ENCODE results near the gene RFWD3. TPM values are rescaled to one million over a fixed set of nuclear protein-coding genes. Genes with fewer than 3 reads are reported as not detected.

The RFWD3 gene
- polyA plus RNA-seq, 1 donor: 35.4 TPM

GRCh38 chr16:74582970-74583369, 83.7 kb downstream of the RFWD3 start:
- no peak for DNase-seq

- no peak for DNase-seq
These were observed 85.8 kb downstream of the RFWD3 start for GRCh38 chr16:74580833-74581232.

GRCh38 chr16:74578838-74579237, 87.8 kb downstream of the RFWD3 start:
- no peak for DNase-seq

DNA sequence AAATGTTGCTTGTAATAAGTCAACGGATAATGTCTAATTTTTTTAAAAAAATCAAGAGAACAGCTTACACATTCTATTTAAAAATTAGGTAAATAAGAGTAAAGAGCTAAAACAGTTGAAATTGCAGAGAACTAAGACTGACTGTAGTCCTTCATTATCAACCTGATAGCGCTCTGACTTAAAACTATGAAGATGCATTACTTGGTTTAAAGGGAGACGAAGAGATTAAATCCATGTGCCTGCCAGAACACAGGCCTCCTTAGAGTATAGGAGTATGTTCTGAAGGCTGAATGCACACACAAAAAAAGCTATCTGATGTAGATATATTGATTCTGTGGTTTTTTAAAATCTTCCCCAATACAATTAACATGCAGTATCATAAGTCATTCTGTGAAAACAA, 88.2 kb downstream of the RFWD3 start:
- DNase-seq: no peak

- no peak for DNase-seq
These were observed 88.8 kb downstream of the RFWD3 start for GRCh38 chr16:74577882-74578366.

DNA sequence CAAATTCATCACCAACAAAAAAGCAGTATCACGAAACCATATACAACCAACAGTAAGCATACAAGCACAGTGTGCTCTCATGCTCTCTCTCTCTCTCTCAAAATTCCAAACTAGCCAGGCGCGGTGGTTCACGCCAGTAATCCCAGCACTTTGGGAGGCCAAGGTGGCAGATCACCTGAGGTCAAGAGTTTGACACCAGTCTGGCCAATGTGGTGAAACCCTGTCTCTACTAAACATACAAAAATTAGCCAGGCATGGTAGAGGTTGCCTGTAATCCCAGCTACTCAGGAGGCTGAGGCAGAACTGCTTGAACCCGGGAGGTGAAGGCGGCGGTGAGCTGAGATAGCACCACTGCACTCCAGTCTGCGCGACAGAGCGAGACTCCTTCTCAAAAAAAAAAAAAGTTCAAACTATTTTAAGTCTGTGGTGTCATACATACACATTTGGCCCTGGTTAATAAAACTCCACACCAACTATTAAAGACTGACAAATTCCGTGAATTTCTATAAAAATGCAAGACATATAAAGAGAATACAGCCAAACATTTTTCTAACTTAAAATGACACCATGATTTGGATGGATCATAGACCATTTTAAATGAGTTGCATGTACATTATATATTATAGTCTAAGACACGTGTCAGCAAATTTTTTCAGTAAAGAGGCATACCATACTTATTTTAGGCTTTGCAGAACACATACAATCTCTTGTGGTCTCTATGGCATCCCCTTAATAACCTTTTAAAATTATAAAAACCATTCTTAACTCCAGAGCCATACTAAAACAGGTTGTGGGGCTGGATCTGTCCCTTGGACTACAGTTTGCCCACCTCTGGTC, 90.7 kb downstream of the RFWD3 start:
- no peak for DNase-seq

DNA sequence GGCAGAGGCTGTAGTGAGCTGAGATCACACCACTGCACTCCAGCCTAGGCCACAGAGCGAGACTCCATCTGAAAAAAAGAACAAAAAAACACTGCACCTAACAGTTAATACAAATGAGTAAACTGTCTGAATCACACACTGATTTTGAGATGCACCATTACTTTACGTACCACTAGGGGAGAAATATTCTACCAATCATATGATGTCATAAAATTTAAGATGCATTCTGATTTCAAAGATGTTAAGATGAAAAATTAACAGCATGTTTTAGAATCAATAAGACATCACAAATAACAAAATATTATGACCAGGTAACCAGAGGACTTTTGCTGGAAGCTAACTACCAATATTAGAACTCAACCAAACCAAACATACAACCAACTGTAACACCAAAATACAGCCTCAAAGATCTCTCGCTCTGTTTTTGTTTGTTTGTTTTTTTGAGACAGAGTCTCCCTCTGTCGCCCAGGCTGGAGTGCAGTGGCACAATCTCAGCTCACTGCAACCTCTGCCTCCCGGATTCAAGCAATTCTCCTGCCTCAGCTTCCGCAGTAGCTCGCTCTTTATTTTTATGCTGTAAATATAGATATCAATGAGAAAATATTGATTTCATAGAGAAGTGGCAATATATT, 91.4 kb downstream of the RFWD3 start:
- DNase-seq: no peak

GRCh38 chr16:74574146-74574545, 92.5 kb downstream of the RFWD3 start:
- DNase-seq: no peak

- DNase-seq: no peak
These were observed 93.1 kb downstream of the RFWD3 start for GRCh38 chr16:74573622-74574021.

Other genes with a start within 250 kb of the RFWD3 start
- gene CLEC18B, start 245.4 kb downstream of the RFWD3 start, polyA plus RNA-seq (ENCODE audit: insufficient read length): 137 TPM
- gene GLG1, start 59.8 kb downstream of the RFWD3 start, polyA plus RNA-seq (ENCODE audit: insufficient read length): 183 TPM
- 3.5 TPM for gene MLKL, start 34.0 kb upstream of the RFWD3 start, polyA plus RNA-seq (ENCODE audit: insufficient read length)
- 3.1 TPM for gene FA2H, start 107.9 kb upstream of the RFWD3 start, polyA plus RNA-seq (ENCODE audit: insufficient read length)